HG03558 (cell line): ENCODE data around the gene CCDC141.
"Not testable (repeated sequence)": the region's sequence is repeated elsewhere in the genome, so short reads cannot be mapped to it uniquely, and the experiment has no call there.

Experiments used
- ATAC-seq: cut with Tn5 transposase; IDR thresholded peaks from one replicate; pipeline ENCODE4 v1.9.1; 2021; ENCODE audit warnings: moderate number of reproducible peaks; ENCODE audit not compliant: unreplicated experiment; ENCODE audit errors: extremely low read depth

CCDC141 gene

DNA sequence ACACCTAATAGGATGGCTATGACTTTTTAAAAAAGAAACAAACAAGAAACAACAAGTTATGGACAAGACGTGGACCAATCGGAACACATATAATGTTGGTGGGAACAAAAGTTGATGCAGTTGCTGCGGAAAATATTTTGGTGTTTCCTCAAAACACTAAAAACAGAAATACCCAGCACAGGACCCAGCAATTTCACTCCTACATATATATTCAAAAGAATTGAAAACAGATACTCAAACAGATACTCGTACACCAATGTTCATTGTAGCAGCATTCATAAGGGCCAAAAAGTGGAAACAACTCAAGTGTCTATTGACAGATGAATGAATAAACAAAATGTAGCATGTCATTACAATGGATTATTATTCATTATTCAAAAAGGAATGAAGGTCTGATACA lies 12.1 kb downstream of the CCDC141 start:
- ATAC-seq: no peak

DNA sequence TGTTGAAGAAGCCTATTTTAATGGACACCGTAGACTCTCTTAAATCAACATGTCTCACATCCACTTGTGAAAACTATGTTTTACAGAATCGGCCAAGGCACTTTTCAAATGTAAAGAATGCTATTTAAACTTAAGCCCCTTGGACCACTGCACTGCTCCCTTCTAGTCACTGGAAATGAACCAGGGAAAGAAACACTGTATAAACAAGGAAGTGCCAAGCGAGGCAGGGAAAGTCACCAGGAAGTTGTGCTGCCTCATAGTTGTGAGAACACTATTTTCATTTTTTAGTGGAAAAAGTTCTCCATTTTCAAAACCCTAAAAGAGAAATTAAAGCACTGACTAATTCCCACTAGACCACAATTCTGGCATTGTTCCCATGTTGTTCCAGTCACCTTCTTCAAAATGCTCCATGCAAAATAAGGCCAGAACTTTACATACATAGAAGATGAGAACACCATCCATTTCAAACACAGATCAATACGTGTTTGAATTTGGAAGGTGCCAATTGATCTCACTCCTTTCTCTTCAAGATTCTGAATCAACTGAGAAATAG lies 13.5 kb downstream of the CCDC141 start:
- ATAC-seq: no peak

DNA sequence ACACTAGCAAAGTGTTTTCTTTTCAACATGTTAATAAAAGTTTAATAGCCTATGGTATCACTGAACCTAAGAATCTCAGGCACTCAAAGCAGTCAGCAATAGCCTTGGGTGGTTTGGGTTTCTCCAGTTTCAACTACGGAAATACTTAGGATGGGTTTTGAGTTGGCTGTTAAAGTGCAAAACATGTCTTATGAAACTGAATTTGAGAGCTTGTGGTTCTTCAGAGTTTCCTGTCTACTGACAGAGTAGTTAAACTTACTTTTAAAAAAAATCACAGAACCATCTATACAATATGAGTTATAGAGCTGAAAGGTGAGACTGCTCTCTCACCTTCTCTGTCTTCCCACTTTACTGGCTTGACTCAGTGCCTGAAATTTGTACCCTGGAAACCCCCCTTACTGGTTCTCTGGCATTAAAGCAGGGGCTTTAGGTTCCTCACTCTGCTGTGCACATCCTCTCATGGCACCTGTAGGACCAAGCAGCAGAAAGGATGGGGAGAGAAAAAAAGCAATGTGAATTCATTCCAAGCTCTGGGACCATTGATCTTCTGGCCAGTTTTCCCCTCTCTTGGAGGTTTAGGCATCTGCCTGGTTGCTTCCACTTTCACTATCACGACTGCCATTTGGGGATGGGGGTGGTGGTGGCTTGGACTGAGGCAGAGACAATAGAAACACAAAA lies 18.1 kb downstream of the CCDC141 start:
- ATAC-seq: peak; percentile 97

DNA sequence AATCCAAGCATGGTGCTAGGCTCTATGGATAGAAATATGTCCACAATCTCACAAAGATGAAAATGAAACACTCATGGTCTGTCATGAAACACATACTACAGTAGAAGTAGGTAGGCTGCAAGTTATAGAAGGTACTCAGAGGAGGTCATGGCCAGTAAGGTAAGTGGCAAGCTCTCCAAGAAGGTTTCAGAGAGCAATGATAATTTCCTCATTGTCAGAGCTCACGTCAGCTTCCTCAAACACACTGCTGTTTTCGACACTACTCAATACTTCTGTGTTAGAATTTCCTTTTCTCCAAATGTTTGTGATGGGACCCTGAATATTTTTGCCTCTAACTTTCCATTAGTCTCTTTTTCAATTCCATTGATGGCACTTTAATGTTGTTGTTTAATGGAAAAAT lies 25.5 kb downstream of the CCDC141 start:
- ATAC-seq: no peak

DNA sequence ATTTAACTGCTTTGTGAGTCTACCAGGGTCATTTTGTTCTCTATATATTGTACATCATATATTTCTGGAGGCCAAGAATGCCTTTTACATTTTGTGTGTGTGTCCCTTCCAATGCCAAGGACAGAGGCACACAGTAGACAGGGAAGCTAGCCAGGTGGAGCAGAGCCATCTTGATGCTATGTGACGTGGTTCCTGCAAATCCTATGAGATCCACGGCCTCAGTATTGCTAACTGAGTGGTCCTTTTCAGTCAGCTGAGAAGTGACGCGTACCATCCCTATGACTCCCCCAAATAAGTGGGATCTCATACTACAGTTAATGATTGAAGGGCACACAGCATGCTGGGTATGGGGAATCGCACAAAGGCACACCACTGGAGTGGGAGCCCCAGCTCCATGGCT lies 27.3 kb downstream of the CCDC141 start:
- no peak for ATAC-seq

DNA sequence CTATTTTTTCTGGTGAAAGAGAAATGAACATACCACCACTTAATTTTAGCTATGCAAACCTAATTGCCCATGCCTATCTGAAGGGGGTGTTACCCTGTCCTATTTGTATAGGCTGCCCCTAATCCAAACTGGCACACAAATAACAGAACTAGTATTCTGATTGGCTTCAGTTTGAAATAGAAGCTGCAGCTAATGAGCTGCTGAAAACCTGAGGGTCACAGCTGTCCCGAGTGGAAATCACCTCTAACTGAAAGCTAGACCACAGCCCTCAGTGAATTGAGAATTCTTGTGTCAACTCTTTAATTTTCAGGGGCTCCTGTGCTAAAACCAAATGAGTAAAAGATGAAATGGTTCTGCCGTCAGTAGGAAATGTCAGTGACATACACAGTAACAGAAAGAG lies 28.7 kb downstream of the CCDC141 start:
- peak; percentile 69 for ATAC-seq

DNA sequence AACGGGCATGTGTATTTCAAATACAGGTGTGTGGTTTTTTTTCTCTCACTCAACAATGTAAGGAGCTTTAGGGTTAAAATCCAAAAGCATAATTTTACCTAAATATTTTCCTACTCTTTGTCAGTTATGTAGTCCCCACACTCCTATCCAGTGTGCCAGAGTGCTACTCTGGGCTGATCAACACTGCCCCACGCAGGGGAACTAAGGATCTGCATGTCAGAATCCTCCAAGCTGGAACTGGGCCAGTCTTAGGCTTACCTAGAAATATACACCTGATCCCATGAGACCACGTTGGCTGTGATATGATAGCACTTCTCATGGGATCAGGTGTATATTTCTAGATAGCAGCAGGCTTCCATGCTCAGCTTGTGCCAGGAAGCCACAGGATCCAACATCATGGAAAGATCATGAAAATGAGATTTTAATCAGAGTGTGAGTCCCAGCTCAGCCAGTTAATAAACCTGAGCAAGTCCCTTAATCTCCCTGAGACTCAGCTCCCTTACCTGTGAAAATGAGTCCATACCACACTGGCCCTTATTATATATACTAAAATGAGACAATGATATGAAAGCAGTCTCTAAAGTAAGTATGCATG lies 29.7 kb downstream of the CCDC141 start:
- peak; percentile 26 for ATAC-seq

DNA sequence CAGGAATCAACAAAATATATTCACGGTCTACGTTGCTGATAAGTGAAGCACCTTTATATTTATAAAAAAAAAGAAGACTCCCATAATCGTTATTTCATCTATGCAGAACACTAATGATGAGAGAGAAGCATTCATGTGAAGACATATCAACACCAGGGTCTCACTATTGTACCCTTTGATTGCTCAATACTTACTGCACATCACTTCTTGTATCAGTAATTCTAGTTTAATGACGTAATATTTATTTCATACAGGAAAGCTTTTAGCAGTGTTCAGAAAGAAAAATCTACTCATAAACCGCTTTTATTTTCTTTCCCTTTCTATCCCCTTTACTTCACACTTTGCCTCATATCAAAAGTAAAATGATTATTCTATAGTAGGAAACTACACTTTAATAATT lies 30.7 kb downstream of the CCDC141 start:
- ATAC-seq: no peak

DNA sequence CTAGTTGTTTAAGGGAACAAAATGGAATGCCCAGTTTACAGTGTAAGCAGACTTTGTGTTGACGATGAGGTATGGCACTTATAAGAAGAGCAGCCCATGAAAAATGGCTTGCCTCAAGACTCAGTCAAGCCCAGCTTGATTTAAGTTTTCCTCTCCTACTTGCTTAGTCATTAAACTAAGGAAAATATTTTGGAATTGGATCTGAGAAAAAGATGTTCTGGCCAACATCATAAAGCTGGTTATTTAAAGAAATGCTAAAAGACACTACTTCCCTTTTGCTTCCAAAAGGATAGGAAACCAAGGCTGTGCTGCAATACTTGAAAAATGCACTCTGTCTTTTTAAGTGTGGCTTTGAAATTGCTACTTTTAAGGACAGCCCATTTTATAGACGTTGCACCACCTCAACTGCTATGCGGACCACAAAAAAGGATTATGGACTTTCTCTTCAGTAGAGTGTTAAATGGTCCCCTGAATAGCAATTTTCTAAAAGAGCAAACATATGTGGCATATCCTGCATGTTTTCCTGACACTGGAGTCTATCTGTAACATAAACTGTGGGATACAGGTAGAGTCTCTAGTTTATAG lies 32.1 kb downstream of the CCDC141 start:
- no peak for ATAC-seq

DNA sequence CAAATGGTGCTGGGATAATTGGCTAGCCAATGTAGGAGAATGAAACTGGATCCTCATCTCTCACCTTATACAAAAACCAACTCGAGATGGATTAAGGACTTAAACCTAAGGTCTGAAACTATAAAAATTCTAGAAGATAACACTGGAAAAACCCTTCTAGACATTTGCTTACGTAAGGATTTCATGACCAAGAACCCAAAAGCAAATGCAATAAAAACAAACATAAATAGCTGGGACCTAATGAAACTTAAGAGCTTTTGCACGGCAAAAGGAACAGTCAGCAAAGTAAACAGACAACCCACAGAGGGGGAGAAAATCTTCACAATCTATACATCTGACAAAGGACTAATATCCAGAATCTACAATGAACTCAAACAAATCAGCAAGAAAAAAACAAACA lies 35.7 kb downstream of the CCDC141 start:
- not testable (repeated sequence) for ATAC-seq

DNA sequence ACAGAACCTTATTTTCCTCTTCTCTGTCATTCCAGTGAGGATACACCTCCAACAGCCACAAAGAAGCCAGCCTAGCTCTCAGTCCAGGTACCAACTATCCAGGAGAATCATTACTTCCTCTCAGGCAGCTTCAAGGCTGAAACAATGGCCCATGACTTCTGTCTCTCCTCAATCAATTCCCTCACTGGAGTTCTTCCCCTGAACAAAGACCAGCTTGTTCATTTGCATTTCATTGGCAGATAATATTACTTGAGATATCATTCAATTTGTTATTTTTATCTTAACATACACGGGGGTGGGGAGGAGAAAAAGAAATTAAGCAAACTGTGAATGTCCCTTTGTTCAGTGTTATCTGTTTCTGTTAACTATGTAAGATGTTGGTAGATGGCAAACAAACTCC lies 44.0 kb downstream of the CCDC141 start:
- no peak for ATAC-seq

DNA sequence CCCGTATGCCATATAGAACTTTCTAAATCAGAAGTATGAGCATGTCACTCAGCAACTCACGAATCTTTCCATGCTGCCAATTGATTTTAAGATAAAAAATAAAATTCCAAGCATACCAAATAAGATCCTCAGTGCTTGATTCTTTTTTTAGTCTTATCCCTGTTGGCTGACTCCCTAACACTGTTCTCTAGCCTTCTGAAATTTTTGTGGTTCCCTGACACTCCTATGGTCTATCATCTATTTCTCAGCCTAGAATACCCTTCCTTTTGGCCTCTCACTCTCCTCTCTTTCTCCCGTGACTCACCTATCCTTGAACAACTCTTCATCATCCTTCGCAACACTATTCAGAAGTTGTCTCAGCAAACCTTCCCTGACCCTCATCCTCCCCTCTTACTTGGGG lies 50.5 kb downstream of the CCDC141 start:
- no peak for ATAC-seq

DNA sequence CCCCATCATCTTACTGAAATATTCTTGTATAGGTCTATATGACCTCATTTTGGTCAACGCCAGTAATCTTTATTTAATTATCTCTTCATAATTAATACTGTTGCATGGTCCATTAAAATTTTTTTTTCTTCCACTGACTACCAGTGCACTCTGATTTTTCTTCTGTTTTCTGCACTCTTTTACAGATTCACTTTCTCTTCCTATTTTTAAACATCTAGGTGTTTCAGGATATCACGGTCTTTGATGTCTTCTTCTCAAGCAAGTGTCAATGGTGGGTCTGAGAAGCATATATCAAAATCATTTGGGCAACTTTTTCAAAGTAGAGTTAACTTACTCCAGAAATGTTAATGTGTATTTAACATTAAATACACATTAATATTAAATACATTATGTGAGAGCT lies 51.4 kb downstream of the CCDC141 start:
- ATAC-seq: no peak

DNA sequence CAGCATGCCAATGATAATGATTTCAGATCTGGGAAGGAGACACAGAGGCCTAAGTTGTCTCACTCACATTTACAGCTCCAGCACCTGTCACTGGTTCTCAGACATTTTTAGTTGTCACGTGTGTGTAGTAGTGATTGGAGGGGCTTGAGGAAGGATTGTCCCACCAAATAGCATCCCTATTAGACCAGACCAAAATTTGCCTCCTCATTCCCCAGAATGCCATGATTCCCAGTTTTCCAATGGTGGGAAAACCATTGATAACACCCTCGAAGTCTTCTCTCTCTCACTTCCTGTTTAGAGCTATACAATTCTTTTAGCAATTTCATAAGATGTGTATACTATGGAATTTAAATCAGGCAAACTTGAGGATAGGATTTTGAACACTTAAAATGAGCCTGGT lies 52.5 kb downstream of the CCDC141 start:
- ATAC-seq: no peak

DNA sequence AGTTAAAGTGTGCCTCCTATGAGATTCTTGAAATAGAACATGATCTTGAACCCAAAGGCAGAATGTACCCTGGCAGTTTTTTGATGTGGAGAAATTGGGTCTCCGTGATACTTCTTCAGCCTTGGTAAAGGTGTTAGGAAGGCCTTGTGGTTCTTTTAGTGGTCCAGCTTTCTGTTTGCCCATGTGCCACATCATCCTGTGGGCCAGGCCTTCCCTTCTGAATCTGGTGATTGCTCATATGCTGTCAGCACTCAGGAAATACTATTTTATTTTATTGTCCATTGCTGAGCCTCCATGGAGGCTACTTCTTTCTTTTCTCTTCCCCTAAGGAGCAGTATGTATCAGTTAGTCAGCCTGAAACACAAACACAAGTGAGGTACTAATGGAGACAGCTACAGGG lies 52.9 kb downstream of the CCDC141 start:
- ATAC-seq: no peak

DNA sequence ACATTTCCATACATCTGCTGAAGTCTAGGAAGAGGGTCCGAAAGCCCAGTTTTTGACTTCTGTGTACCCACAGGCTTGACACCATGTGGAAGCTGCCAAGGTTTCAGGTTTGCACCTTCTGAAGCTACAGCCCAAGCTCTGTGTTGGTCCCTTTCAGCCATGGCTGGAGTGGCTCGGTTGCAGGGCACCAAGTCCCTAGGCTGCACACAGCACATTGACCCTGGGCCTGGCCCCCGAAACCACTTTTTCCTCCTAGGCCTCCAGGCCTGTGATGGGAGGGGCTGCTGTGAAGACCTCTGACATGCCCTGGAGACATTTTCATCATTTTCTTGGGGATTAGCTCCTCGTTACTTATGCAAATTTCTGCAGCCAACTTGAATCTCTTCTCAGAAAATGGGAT lies 55.7 kb downstream of the CCDC141 start:
- ATAC-seq: no peak

DNA sequence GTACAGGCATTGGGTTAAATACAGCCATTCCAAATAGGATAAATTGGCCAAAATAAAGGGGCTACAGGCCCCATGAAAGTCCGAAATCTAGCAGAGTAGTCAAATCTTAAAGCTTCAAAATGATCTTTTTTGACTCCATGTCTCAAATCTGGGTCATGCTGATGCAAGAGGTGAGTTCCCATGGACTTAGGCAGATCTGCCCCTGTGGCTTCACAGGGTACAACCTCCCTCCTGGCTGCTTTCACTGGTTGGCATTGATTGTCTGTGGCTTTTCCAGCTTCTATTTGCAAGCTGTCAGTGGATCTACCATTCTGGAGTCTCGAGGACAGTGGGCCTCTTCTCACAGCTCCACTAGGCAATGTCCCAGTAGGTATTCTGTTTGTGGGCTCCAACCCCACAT lies 56.1 kb downstream of the CCDC141 start:
- ATAC-seq: no peak

DNA sequence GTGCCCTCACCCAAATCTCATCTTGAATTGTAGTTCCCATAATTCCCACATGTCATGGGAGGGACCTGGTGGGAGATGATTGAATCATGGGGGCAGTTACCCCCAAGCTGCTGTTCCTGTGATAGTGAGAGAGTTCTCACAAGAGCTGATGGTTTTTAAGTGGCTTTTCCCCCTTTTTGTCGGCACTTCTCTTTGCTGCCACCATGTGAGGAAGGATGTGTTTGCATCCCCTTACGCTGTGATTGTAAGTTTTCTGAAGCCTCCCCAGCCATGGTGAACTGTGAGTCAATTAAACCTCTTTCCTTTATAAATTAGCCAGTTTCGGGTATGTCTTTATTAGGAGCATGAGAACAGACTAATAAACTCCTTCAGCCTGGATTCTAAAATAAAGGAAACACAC lies 57.2 kb downstream of the CCDC141 start:
- ATAC-seq: not testable (repeated sequence)

DNA sequence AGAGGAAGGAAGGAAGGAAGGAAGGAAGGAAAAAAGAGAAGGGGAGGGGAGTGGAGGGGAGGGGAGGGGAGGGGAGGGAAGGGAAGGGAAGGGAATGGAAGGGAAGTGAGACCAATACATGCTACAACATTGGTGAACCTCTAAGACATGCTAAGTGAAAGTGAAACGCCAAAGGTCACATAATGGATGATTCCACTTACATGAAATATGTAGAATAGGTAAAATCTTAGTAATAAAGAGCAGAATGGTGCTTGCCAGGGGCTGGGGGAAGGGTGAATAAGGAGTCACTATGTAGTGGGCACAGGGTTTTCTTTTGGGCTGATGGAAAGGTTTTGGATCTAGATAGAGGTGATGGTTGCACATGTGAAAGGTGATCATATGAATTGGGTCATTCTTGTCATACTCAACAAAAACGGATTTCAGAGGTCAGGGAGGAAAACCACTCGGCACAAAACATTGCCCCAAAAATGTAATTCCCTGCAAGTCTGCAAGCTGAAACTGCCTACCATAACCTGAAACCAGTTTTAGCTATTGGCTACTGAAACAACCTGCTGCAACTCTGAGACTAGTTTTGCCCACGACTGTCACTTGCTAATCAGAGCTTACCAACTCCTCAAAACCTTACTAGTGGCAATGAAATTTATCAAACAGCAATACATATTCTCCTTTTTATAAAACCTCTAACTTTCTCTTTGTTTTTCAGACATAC lies 59.2 kb downstream of the CCDC141 start:
- peak; percentile 75 for ATAC-seq

DNA sequence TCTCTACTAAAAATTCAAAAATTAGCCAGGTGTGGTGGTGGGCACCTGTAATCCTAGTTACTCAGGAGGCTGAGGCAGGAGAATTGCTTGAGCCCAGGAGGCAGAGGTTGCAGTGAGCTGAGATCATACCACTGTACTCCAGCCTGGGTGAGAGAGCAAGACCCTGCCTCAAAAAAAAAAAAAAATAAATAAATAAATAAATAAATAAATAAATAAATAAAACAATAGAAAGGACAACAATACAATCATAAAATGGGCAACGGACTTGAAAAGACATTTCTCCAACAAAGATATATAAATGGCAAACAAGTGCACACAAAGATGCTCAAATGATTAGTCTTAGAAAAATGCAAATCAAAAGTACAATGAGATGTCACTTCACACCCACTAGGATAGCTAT lies 60.5 kb downstream of the CCDC141 start:
- not testable (repeated sequence) for ATAC-seq

DNA sequence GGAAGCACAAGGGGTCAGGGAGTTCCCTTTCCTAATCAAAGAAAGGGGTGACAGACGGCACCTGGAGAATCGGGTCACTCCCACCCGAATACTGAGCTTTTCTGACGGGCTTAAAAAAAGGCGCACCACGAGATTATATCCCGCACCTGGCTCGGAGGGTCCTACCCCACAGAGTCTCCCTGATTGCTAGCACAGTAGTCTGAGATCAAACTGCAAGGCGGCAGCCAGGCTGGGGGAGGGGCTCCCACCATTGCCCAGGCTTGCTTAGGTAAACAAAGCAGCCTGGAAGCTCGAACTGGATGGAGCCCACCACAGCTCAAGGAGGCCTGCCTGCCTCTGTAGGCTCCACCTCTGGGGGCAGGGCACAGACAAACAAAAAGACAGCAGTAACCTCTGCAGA lies 67.3 kb downstream of the CCDC141 start:
- ATAC-seq: not testable (repeated sequence)
